BLaER1 treated with 17β-estradiol and CSF1 and Interleukin-3, amounts not matched to agents 10 nM and 100 nM (cell line): ENCODE results near the gene VARS1.
A peak's percentile ranks its signal among the peaks of the same experiment; 100 is the strongest.
"Not testable (repeated sequence)": the region's sequence is repeated elsewhere in the genome, so short reads cannot be mapped to it uniquely, and the experiment has no call there.

Experiments used
- H3K27ac ChIP-seq, 11 experiments: shearing (Covaris generic); formaldehyde crosslinking; 2 replicates each; pipeline ENCODE4 v1.8.1; 2022
- H3K27me3 ChIP-seq, 11 experiments: shearing (Covaris generic); formaldehyde crosslinking; 2 replicates each; pipeline ENCODE4 v1.8.1; 2022
- H3K36me3 ChIP-seq, 11 experiments: shearing (Covaris generic); formaldehyde crosslinking; 2 replicates each; pipeline ENCODE4 v1.8.1; 2022
- H3K4me1 ChIP-seq, 10 experiments: shearing (Covaris generic); formaldehyde crosslinking; 2 replicates each; pipeline ENCODE4 v1.8.1; 2022
- H3K4me2 ChIP-seq, 11 experiments: shearing (Covaris generic); formaldehyde crosslinking; 2 replicates each; pipeline ENCODE4 v1.8.1; 2022
- H3K4me3 ChIP-seq, 10 experiments: shearing (Covaris generic); formaldehyde crosslinking; 2 replicates each; pipeline ENCODE4 v1.8.1; 2022
- H3K9ac ChIP-seq, 11 experiments: shearing (Covaris generic); formaldehyde crosslinking; 2 replicates each; pipeline ENCODE4 v1.8.1; 2022
- H3K9me3 ChIP-seq, 11 experiments: shearing (Covaris generic); formaldehyde crosslinking; replicated peaks in 1 of 11; 2 replicates each; pipeline ENCODE4 v1.8.1; 2022
- H4K20me1 ChIP-seq, 11 experiments: shearing (Covaris generic); formaldehyde crosslinking; 2 replicates each; pipeline ENCODE4 v1.8.1; 2022
- Cebpa-rat ChIP-seq, 11 experiments: shearing (Covaris generic); IDR thresholded peaks; 2 replicates each; pipeline ENCODE4 v1.8.1; 2022

The VARS1 gene

DNA sequence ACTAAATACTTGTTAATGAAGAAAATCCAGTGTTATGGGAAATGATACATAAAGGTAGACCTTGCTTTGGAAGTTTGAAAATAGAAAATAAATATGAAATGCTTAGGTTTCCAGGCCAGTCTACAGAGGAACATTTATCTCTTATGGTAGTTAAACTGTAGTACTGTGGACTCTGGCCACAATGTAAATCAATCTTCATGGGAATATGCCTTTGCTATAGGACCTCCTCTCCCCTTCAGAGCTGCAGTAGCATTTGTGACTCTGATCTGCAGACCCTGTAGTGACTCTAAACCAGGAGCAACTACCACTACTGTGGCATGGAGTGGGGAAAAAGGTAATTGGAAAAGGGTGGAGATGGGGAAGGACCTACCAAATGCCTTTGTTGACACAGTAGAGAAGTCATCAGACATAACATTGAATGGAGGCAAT is 24.3 kb upstream of the VARS1 start:
- Histone ChIP-seq H4K20me1 (peaks cover 0 to 7% (median 0%) of the 10 kb centered on the region in 11 experiments; a peak in 1 of 22 replicates), H3K4me3 (0 out of 20 replicates have a peak overlapping the region, but pooled peaks of 1 of the 10 experiments have one; percentile 67), H3K27me3 (peaks cover 0 to 9% (median 8%) of the 10 kb centered on the region in 11 experiments; a peak in 17 of 22 replicates), H3K9me3 (peaks cover 0 to 6% (median 0%) of the 10 kb centered on the region in 11 experiments; a peak in 2 of 22 replicates), H3K9ac (peak overlapping the region in 1 of 11 experiments; percentile 38; a peak in 1 of 22 replicates), H3K4me2 (peak overlapping the region in 7 of 11 experiments; percentile 1 to 99 (median 96); a peak in 11 of 22 replicates), H3K36me3 (no peaks in the 10 kb centered on the region), H3K4me1 (peaks cover 56 to 78% (median 67%) of the 10 kb centered on the region in 10 experiments), H3K27ac (no peak overlapping the region)
- no peak for TF ChIP-seq Cebpa-rat (IDR thresholded peaks at IDR 0.05)

DNA sequence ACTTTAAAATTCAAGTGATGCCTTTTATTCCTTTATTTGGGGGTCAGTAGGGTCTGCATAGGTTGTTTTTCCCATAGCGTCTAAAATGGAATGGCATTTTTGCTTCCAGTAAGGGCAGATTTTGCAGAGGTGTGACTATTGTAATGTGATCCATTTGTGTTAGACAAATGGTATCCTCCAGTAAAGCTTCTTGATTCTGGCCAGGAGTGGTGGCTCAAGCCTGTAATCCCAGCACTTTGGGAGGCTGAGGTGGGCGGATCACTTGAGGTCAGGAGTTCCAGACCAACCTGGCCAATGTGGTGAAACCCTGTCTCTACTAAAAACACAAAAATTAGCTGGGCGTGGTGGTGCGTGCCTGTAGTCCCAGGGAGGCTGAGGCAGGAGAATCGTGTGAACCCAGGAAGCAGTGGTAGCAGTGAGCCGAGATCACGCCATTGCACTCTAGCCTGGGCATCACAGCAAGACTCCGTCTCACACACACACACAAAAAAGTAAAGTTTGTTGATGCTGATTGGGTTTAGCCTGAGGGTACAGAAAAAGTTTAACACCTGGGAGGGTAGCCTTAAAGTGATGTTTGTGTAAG is 22.5 kb upstream of the VARS1 start:
- not testable (repeated sequence) for H3K36me3 ChIP-seq, H4K20me1 ChIP-seq, H3K9me3 ChIP-seq
- H3K27ac ChIP-seq, result peak overlapping the region; percentile 51 to 82 (median 66)
- H3K9ac ChIP-seq, result peak overlapping the region; percentile 20 to 83 (median 76); a peak in 20 of 22 replicates
- peaks cover 52 to 77% (median 68%) of the 10 kb centered on the region in 10 experiments for H3K4me1 ChIP-seq
- peaks cover 0 to 27% (median 25%) of the 10 kb centered on the region in 11 experiments; a peak in 19 of 22 replicates for H3K27me3 ChIP-seq
- H3K4me2 ChIP-seq, result peak overlapping the region; percentile 51 to 99 (median 89)
- H3K4me3 ChIP-seq, result peak overlapping the region; percentile 51 to 76 (median 68); a peak in 18 of 20 replicates

DNA sequence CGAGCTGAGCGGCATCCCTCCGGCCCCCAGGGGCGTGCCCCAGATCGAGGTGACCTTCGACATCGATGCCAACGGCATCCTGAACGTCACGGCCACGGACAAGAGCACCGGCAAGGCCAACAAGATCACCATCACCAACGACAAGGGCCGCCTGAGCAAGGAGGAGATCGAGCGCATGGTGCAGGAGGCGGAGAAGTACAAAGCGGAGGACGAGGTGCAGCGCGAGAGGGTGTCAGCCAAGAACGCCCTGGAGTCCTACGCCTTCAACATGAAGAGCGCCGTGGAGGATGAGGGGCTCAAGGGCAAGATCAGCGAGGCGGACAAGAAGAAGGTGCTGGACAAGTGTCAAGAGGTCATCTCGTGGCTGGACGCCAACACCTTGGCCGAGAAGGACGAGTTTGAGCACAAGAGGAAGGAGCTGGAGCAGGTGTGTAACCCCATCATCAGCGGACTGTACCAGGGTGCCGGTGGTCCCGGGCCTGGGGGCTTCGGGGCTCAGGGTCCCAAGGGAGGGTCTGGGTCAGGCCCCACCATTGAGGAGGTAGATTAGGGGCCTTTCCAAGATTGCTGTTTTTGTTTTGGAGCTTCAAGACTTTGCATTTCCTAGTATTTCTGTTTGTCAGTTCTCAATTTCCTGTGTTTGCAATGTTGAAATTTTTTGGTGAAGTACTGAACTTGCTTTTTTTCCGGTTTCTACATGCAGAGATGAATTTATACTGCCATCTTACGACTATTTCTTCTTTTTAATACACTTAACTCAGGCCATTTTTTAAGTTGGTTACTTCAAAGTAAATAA is 21.8 kb upstream of the VARS1 start:
- not testable (repeated sequence) for H3K9me3 ChIP-seq, H3K36me3 ChIP-seq, H4K20me1 ChIP-seq
- Histone ChIP-seq H3K4me2 (peak overlapping the region; percentile 51 to 99 (median 89)), H3K27me3 (peaks cover 0 to 34% (median 30%) of the 10 kb centered on the region in 11 experiments; a peak in 19 of 22 replicates), H3K4me1 (peaks cover 50 to 76% (median 66%) of the 10 kb centered on the region in 10 experiments), H3K4me3 (peak overlapping the region; percentile 51 to 76 (median 68)), H3K9ac (peak overlapping the region; percentile 20 to 83 (median 76); a peak in 21 of 22 replicates), H3K27ac (peak overlapping the region; percentile 51 to 82 (median 66))

DNA sequence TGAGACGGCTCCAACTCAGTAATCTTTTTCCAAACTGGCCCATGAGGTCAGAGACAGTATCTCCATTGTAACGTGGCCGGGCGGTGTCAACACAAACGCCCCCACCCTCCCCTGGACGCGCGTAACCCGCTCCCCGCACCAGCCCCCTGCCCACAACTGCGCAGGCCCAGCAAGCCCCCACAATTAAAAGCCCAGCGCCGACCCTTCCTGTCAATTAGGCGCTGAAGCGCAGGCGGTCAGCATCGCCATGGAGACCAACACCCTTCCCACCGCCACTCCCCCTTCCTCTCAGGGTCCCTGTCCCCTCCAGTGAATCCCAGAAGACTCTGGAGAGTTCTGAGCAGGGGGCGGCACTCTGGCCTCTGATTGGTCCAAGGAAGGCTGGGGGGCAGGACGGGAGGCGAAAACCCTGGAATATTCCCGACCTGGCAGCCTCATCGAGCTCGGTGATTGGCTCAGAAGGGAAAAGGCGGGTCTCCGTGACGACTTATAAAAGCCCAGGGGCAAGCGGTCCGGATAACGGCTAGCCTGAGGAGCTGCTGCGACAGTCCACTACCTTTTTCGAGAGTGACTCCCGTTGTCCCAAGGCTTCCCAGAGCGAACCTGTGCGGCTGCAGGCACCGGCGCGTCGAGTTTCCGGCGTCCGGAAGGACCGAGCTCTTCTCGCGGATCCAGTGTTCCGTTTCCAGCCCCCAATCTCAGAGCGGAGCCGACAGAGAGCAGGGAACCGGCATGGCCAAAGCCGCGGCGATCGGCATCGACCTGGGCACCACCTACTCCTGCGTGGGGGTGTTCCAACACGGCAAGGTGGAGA is 19.7 kb upstream of the VARS1 start, which contains the start of the genes HSPA1A and HSPA1L:
TSS of gene HSPA1A (plus strand) at position 519 of the 814 bp plus-strand sequence. CDS start at position 733, 214 bp downstream.
TSS of gene HSPA1L (minus strand) at position 259 of the 814 bp plus-strand sequence. CDS start 3,311 bp downstream, outside the sequence.
- peaks cover 0 to 7% (median 0%) of the 10 kb centered on the region in 11 experiments; a peak in 1 of 22 replicates for H4K20me1 ChIP-seq
- peaks cover 0 to 6% (median 0%) of the 10 kb centered on the region in 11 experiments; a peak in 1 of 22 replicates for H3K36me3 ChIP-seq
- peak within 1 kb of the TSS; percentile 76 to 95 (median 89) for H3K4me2 ChIP-seq
- no peak for TF ChIP-seq Cebpa-rat (IDR thresholded peaks at IDR 0.05)
- H3K4me1 ChIP-seq, result peaks cover 36 to 59% (median 52%) of the 10 kb centered on the region in 10 experiments
- H3K9me3 ChIP-seq, result peaks cover 0 to 6% (median 0%) of the 10 kb centered on the region in 11 experiments; a peak in 2 of 22 replicates
- peak within 1 kb of the TSS; percentile 54 to 78 (median 72) for H3K9ac ChIP-seq
- peaks cover 0 to 37% (median 30%) of the 10 kb centered on the region in 11 experiments; a peak in 19 of 22 replicates for H3K27me3 ChIP-seq
- H3K4me3 ChIP-seq, result peak within 1 kb of the TSS; percentile 50 to 67 (median 58)
- H3K27ac ChIP-seq, result peak within 1 kb of the TSS; percentile 53 to 75 (median 71)

DNA sequence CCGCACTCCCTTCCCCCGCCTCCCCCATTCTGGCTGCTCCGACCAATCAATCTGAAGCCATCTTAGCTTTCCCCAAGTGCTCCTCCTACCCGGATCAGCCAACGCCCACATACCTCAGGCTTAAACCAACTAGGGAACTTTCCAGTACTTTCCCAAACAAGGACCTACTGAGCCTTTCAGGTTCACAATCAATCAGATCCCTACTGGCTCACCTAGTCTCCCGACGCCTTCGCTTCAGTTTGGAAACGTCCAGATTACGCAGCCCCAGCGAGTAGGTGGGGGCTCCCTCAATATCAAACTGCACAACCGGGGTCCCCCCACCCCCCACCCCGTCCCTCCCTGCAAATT is 19.1 kb upstream of the VARS1 start:
- H3K4me2 ChIP-seq, result peak overlapping the region; percentile 73 to 95 (median 84)
- H3K36me3 ChIP-seq, result peaks cover 0 to 7% (median 0%) of the 10 kb centered on the region in 11 experiments; a peak in 1 of 22 replicates
- TF ChIP-seq Cebpa-rat (IDR thresholded peaks at IDR 0.05), result no peak
- H4K20me1 ChIP-seq, result peaks cover 0 to 7% (median 0%) of the 10 kb centered on the region in 11 experiments; a peak in 1 of 22 replicates
- peaks cover 34 to 54% (median 47%) of the 10 kb centered on the region in 10 experiments for H3K4me1 ChIP-seq
- H3K9ac ChIP-seq, result peak overlapping the region in 10 of 11 experiments; percentile 49 to 72 (median 58); a peak in 17 of 22 replicates
- peak overlapping the region in 10 of 11 experiments; percentile 22 to 67 (median 53); a peak in 17 of 22 replicates for H3K27ac ChIP-seq
- H3K9me3 ChIP-seq, result peaks cover 0 to 6% (median 0%) of the 10 kb centered on the region in 11 experiments; a peak in 2 of 22 replicates
- H3K27me3 ChIP-seq, result peaks cover 0 to 37% (median 30%) of the 10 kb centered on the region in 11 experiments; a peak in 19 of 22 replicates
- peak overlapping the region; percentile 50 to 67 (median 58) for H3K4me3 ChIP-seq

DNA sequence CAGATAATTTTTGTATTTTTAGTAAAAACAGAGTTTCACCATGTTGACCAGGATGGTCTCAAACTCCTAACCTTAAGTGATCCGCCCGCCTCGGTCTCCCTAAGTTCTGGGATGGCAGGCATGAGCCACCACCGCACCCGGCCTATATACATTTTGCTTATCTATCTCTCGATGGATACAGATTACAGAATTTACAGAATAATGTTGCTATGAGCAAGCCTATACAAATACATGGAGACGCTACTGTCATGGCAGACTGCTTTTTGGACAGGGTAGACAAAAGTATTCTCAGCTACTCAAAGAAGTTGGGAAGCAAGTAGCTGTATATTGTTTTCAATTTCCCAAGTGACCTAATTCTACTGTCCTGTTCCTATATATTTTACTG is 17.9 kb upstream of the VARS1 start:
- Histone ChIP-seq H3K27ac (peak overlapping the region; percentile 44 to 75 (median 71); a peak in 20 of 22 replicates), H3K4me2 (peak overlapping the region; percentile 76 to 95 (median 89)), H3K9me3 (peaks cover 0 to 6% (median 0%) of the 10 kb centered on the region in 11 experiments; a peak in 2 of 22 replicates), H3K4me3 (peak overlapping the region in 8 of 10 experiments; percentile 44 to 66 (median 58); a peak in 8 of 20 replicates), H3K27me3 (peaks cover 0 to 37% (median 30%) of the 10 kb centered on the region in 11 experiments; a peak in 19 of 22 replicates), H3K9ac (peak overlapping the region in 10 of 11 experiments; percentile 54 to 78 (median 72); a peak in 16 of 22 replicates), H3K36me3 (peaks cover 0 to 7% (median 0%) of the 10 kb centered on the region in 11 experiments; a peak in 1 of 22 replicates), H4K20me1 (peaks cover 0 to 7% (median 0%) of the 10 kb centered on the region in 11 experiments; a peak in 1 of 22 replicates), H3K4me1 (peaks cover 22 to 42% (median 37%) of the 10 kb centered on the region in 10 experiments)
- TF ChIP-seq Cebpa-rat (IDR thresholded peaks at IDR 0.05), result no peak

DNA sequence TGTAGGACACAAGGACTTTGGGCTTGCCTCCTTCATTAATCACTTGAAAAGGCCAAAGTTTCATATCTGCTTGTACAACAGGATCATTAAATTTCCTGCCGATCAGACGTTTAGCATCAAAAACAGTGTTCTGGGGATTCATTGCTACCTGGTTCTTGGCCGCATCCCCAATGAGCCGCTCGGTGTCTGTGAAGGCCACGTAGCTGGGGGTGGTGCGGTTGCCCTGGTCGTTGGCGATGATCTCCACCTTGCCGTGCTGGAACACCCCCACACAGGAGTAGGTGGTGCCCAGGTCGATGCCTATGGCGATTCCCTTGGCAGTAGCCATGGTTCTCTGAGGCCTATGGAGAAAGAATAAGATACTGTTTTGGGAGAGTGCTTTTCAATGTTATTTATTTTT is 16.1 kb upstream of the VARS1 start:
- Histone ChIP-seq H3K36me3 (peaks cover 0 to 7% (median 0%) of the 10 kb centered on the region in 11 experiments; a peak in 1 of 22 replicates), H4K20me1 (no peaks in the 10 kb centered on the region), H3K27me3 (peaks cover 0 to 37% (median 30%) of the 10 kb centered on the region in 11 experiments; a peak in 19 of 22 replicates), H3K9me3 (peaks cover 0 to 6% (median 0%) of the 10 kb centered on the region in 11 experiments; a peak in 2 of 22 replicates), H3K27ac (no peak overlapping the region), H3K4me1 (peaks cover 25 to 39% (median 34%) of the 10 kb centered on the region in 10 experiments), H3K4me3 (no peak overlapping the region), H3K9ac (no peak overlapping the region), H3K4me2 (no peak overlapping the region)
- TF ChIP-seq Cebpa-rat (IDR thresholded peaks at IDR 0.05), result no peak

DNA sequence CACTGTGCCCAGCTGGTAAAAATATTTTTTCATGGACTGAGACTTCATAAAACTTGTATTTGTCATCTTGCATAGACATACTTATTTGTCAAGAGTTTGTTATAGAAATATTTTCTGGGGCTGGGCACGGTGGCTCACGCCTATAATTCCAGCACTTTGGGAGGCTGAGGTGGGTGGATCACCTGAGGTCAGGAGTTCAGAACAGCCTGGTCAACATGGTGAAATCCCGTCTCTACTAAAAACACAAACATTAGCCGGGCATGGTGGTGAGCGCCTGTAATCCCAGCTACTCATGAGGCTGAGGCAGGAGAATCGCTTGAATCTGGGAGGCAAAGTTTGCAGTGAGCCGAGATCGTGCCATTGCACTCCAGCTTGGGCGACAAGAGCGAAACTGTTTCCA is 13.0 kb upstream of the VARS1 start:
- H3K4me2 ChIP-seq, H3K27ac ChIP-seq, H3K9ac ChIP-seq, H3K9me3 ChIP-seq, H3K4me3 ChIP-seq, H4K20me1 ChIP-seq: not testable (repeated sequence)
- Histone ChIP-seq H3K4me1 (peaks cover 36 to 47% (median 41%) of the 10 kb centered on the region in 10 experiments), H3K36me3 (peaks cover 0 to 19% (median 15%) of the 10 kb centered on the region in 11 experiments; a peak in 17 of 22 replicates), H3K27me3 (peaks cover 0 to 16% (median 10%) of the 10 kb centered on the region in 11 experiments; a peak in 19 of 22 replicates)
